ENCODE measurements around the gene MBD3.

GRCh38 chr19:1592755-1593500 lies at the start of gene MBD3:
- TF ChIP-seq SIN3A (IDR thresholded peaks at IDR 0.05; ENCODE audit: borderline replicate concordance, insufficient read depth, low read length) (0 out of 2 replicates have a peak, but pooled peaks have one; percentile 37), TAF1 (IDR thresholded peaks at IDR 0.05; ENCODE audit: borderline replicate concordance, insufficient read depth, low read length) (0 out of 2 replicates have a peak, but pooled peaks have one; percentile 28), POLR2AphosphoS5 (IDR thresholded peaks at IDR 0.05; ENCODE audit: low read depth, low read length) (peak; percentile 97)

Data from PFSK-1 (cell line).